Astrocyte (in vitro differentiated cells and primary cell): Measurements from ENCODE around the gene ZNF512. TPM values are rescaled to one million over a fixed set of nuclear protein-coding genes. Genes with fewer than 3 reads are reported as not detected.

Experiments used
- DNase-seq: peaks from one replicate; pipeline ENCODE4 v3.0.0-alpha.2; 2010; ENCODE audit warnings: low read depth
- FAIRE-seq: peaks from 2 replicates; lab custom pipeline; 2011; peaks lifted over from hg19 to GRCh38; lab: Jason Lieb, UNC
- H2AFZ ChIP-seq: 2 replicates; pipeline ENCODE4 v1.6.0; 2012; ENCODE audit warnings: low read depth, low read length, inconsistent platforms
- H3K27ac ChIP-seq: 2 replicates; pipeline ENCODE4 v1.5.1; 2011; ENCODE audit warnings: low read depth, low read length, inconsistent platforms
- H3K27me3 ChIP-seq: 2 replicates; pipeline ENCODE4 v1.6.0; 2011; ENCODE audit warnings: low read length, inconsistent platforms; ENCODE audit not compliant: insufficient read depth
- H3K36me3 ChIP-seq: 2 replicates; pipeline ENCODE4 v1.5.1; 2011; ENCODE audit warnings: low read length, inconsistent platforms; ENCODE audit not compliant: insufficient read depth
- H3K4me1 ChIP-seq: 2 replicates; pipeline ENCODE4 v1.5.1; 2011; ENCODE audit warnings: low read length, inconsistent platforms; ENCODE audit not compliant: insufficient read depth
- H3K4me2 ChIP-seq: 2 replicates; pipeline ENCODE4 v1.6.0; 2012; ENCODE audit warnings: low read length, inconsistent platforms
- H3K4me3 ChIP-seq: 2 replicates; pipeline ENCODE4 v1.5.1; 2011; ENCODE audit warnings: low read depth, mild to moderate bottlenecking, low read length, inconsistent platforms; ENCODE audit not compliant: insufficient read depth
- H3K79me2 ChIP-seq: 2 replicates; pipeline ENCODE4 v1.6.0; 2012; ENCODE audit warnings: mild to moderate bottlenecking, low read length, inconsistent platforms; ENCODE audit not compliant: insufficient read depth
- H3K9ac ChIP-seq: 2 replicates; pipeline ENCODE4 v1.6.0; 2012; ENCODE audit warnings: mild to moderate bottlenecking, low read length, inconsistent platforms
- H3K9me3 ChIP-seq: 2 replicates; pipeline ENCODE4 v1.5.1; 2012; ENCODE audit warnings: low read depth, mild to moderate bottlenecking, low read length, inconsistent platforms; ENCODE audit not compliant: insufficient read depth
- H4K20me1 ChIP-seq: 2 replicates; pipeline ENCODE4 v1.6.0; 2012; ENCODE audit warnings: low read length, inconsistent platforms; ENCODE audit not compliant: insufficient read depth
- H3K27ac Mint-ChIP-seq: one replicate; pipeline ENCODE4 v1.8.0; 2021; ENCODE audit warnings: mild to moderate bottlenecking, mixed read lengths; ENCODE audit not compliant: unreplicated experiment
- H3K27me3 Mint-ChIP-seq: one replicate; pipeline ENCODE4 v1.8.0; 2021; ENCODE audit warnings: low read depth, mixed read lengths; ENCODE audit not compliant: unreplicated experiment
- H3K36me3 Mint-ChIP-seq: one replicate; pipeline ENCODE4 v1.8.0; 2021; ENCODE audit warnings: low read depth, mixed read lengths; ENCODE audit not compliant: unreplicated experiment
- H3K4me1 Mint-ChIP-seq: one replicate; pipeline ENCODE4 v1.8.0; 2021; ENCODE audit warnings: low read depth, mixed read lengths; ENCODE audit not compliant: unreplicated experiment
- H3K4me3 Mint-ChIP-seq: one replicate; pipeline ENCODE4 v1.8.0; 2021; ENCODE audit warnings: mild to moderate bottlenecking, moderate library complexity, mixed read lengths; ENCODE audit not compliant: unreplicated experiment
- H3K9me3 Mint-ChIP-seq: one replicate; pipeline ENCODE4 v1.8.0; 2021; ENCODE audit warnings: mild to moderate bottlenecking, mixed read lengths; ENCODE audit not compliant: unreplicated experiment
- CTCF ChIP-seq: IDR thresholded peaks from 2 replicates; pipeline ENCODE4 v1.5.1; 2011; ENCODE audit warnings: low read depth, mild to moderate bottlenecking, inconsistent platforms, low read length, moderate library complexity; ENCODE audit not compliant: insufficient read depth
- EZH2 ChIP-seq: IDR thresholded peaks from 2 replicates; pipeline ENCODE4 v1.6.1; 2012; ENCODE audit warnings: mild to moderate bottlenecking, low read length, inconsistent platforms; ENCODE audit not compliant: insufficient read depth
- total RNA-seq: library from RNA; stranded (reverse); gene quantifications from 2 replicates; pipeline ENCODE4 v1.2.1, GENCODE V29; 2021

ZNF512 gene
- total RNA-seq, 1 donor from 2014 or later, result 32.5 TPM

DNA sequence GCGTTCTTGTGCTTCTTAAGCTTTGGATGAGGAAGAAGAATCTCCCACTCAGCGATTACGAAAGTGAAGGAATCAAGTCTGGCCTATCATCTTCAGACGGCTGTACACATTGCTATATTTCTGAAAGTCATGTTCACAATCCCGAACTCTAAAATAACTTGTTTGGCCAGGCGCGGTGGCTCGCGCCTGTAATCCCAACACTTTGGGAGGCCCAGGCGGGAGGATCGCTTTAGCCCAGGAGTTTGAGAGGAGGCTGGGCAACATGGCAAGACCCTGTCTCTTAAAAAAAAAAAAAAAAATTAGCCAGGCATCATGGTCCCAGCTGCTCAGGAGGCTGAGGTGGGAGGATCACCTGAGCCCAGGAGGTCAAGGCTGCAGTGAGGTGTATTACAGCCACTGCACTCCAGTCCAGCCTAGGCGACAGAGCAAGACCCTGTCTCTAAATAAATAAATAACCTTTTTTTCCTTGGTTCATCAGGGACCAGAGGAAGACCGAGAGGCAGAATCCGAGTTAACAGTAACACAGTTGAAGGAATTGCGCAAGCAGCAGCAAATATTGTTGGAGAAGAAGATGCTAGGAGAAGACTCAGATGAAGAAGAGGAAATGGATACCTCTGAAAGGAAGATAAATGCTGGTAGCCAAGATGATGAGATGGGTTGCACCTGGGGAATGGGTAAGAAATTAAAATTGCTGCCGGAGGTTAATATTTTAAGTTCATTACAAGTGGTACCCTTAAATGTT lies 82.0 kb downstream of the ZNF512 start:
- peak overlapping the region; percentile 95 for H3K27ac ChIP-seq
- FAIRE-seq (no peak), DNase-seq (no peak)
- H4K20me1 ChIP-seq, result no peaks in the 10 kb centered on the region
- peak overlapping the region; percentile 97 for H3K9ac ChIP-seq
- peaks cover 19% of the 10 kb centered on the region for H3K36me3 ChIP-seq
- H2AFZ ChIP-seq, result peak overlapping the region; percentile 97
- peaks cover 23% of the 10 kb centered on the region for H3K4me1 ChIP-seq
- no peaks in the 10 kb centered on the region for H3K9me3 ChIP-seq
- no peaks in the 10 kb centered on the region for H3K36me3 Mint-ChIP-seq
- no peaks in the 10 kb centered on the region for H3K9me3 Mint-ChIP-seq
- H3K4me2 ChIP-seq, result peak overlapping the region; percentile 86
- H3K4me3 Mint-ChIP-seq, result peak overlapping the region; percentile 100
- TF ChIP-seq EZH2, result no peak
- no peak for TF ChIP-seq CTCF
- H3K27me3 ChIP-seq, result no peaks in the 10 kb centered on the region
- H3K4me3 ChIP-seq, result peak overlapping the region; percentile 80
- peaks cover 55% of the 10 kb centered on the region for H3K79me2 ChIP-seq
- peaks cover 18% of the 10 kb centered on the region for H3K4me1 Mint-ChIP-seq
- H3K27me3 Mint-ChIP-seq, result no peaks in the 10 kb centered on the region
- H3K27ac Mint-ChIP-seq, result no peak overlapping the region

- Mint-ChIP-seq H3K27ac (no peak overlapping the region), H3K27me3 (no peaks in the 10 kb centered on the region), H3K9me3 (no peaks in the 10 kb centered on the region), H3K4me1 (peaks cover 13% of the 10 kb centered on the region), H3K4me3 (no peak overlapping the region), H3K36me3 (no peaks in the 10 kb centered on the region)
- Histone ChIP-seq H3K4me3 (no peak overlapping the region), H3K9me3 (no peaks in the 10 kb centered on the region), H3K4me1 (peaks cover 21% of the 10 kb centered on the region), H3K9ac (no peak overlapping the region), H2AFZ (no peak overlapping the region), H3K36me3 (peaks cover 12% of the 10 kb centered on the region), H3K27me3 (no peaks in the 10 kb centered on the region), H3K79me2 (peaks cover 39% of the 10 kb centered on the region), H3K27ac (no peak overlapping the region), H4K20me1 (no peaks in the 10 kb centered on the region), H3K4me2 (no peak overlapping the region)
- FAIRE-seq (no peak), DNase-seq (no peak)
- TF ChIP-seq CTCF, result no peak
- TF ChIP-seq EZH2, result no peak
These were observed 84.6 kb downstream of the ZNF512 start for GRCh38 chr2:27667446-27667845.

- H3K36me3 Mint-ChIP-seq, result peaks cover 2% of the 10 kb centered on the region
- no peaks in the 10 kb centered on the region for H3K27me3 Mint-ChIP-seq
- TF ChIP-seq EZH2, result no peak
These were observed 88.4 kb downstream of the ZNF512 start for GRCh38 chr2:27671235-27671634.

More at GRCh38 chr2:27671235-27671634, 88.4 kb downstream of the ZNF512 start:
- H3K27ac ChIP-seq, result no peak overlapping the region
- no peaks in the 10 kb centered on the region for H3K9me3 ChIP-seq
- peaks cover 26% of the 10 kb centered on the region for H3K36me3 ChIP-seq
- H3K4me1 ChIP-seq, result peaks cover 4% of the 10 kb centered on the region
- no peak overlapping the region for H3K4me3 Mint-ChIP-seq
- H4K20me1 ChIP-seq, result peaks cover 4% of the 10 kb centered on the region
- FAIRE-seq (no peak), DNase-seq (no peak)
- no peak overlapping the region for H3K9ac ChIP-seq
- peaks cover 7% of the 10 kb centered on the region for H3K4me1 Mint-ChIP-seq
- H2AFZ ChIP-seq, result no peak overlapping the region
- no peak overlapping the region for H3K4me3 ChIP-seq
- H3K9me3 Mint-ChIP-seq, result no peaks in the 10 kb centered on the region
- no peak overlapping the region for H3K27ac Mint-ChIP-seq
- peaks cover 3% of the 10 kb centered on the region for H3K79me2 ChIP-seq
- no peak overlapping the region for H3K4me2 ChIP-seq
- H3K27me3 ChIP-seq, result no peaks in the 10 kb centered on the region

Other genes starting within 250 kb of the ZNF512 start
- gene GTF3C2, start 226.3 kb upstream of the ZNF512 start, total RNA-seq, result 52.9 and 61.3 TPM in 2 replicates
- gene EIF2B4, start 212.7 kb upstream of the ZNF512 start, total RNA-seq, result 43.3 and 47.3 TPM in 2 replicates
- gene SNX17, start 212.4 kb upstream of the ZNF512 start, total RNA-seq, result 69.9 and 86.6 TPM in 2 replicates
- gene ZNF513, start 202.3 kb upstream of the ZNF512 start, total RNA-seq, result 13.5 and 13.7 TPM in 2 replicates
- 77.3 and 79.0 TPM in 2 replicates for gene PPM1G, start 173.5 kb upstream of the ZNF512 start, total RNA-seq
- gene NRBP1, start 154.4 kb upstream of the ZNF512 start, total RNA-seq, result 119 and 127 TPM in 2 replicates
- 1.4 and 1.9 TPM in 2 replicates for gene KRTCAP3, start 140.7 kb upstream of the ZNF512 start, total RNA-seq
- gene IFT172, start 93.3 kb upstream of the ZNF512 start, total RNA-seq, result 15.4 and 17.6 TPM in 2 replicates
- 6.9 and 7.3 TPM in 2 replicates for gene FNDC4, start 87.8 kb upstream of the ZNF512 start, total RNA-seq
- gene GCKR, start 86.2 kb upstream of the ZNF512 start, total RNA-seq, result not detected in 2 replicates
- 1.2 and 1.6 TPM in 2 replicates for gene CCDC121, start 46.0 kb downstream of the ZNF512 start, total RNA-seq
- 54.4 and 63.9 TPM in 2 replicates for gene GPN1, start 46.0 kb downstream of the ZNF512 start, total RNA-seq
- 25.9 and 27.8 TPM in 2 replicates for gene SUPT7L, start 80.6 kb downstream of the ZNF512 start, total RNA-seq
- 20.9 and 21.3 TPM in 2 replicates for gene SLC4A1AP, start 80.8 kb downstream of the ZNF512 start, total RNA-seq
- gene MRPL33, start 188.7 kb downstream of the ZNF512 start, total RNA-seq, result 80.7 and 85.3 TPM in 2 replicates